ENCODE data around the gene CA12. TPM values are rescaled to one million over a fixed set of nuclear protein-coding genes. Genes with fewer than 3 reads are reported as not detected.

CA12 gene
- total and polyA plus RNA-seq, 10 of the 15 experiments (the other 5 are each of a cell fraction or from before 2014, with no cell fraction given), result 0.03 to 0.10 TPM; not detected in 8

DNA sequence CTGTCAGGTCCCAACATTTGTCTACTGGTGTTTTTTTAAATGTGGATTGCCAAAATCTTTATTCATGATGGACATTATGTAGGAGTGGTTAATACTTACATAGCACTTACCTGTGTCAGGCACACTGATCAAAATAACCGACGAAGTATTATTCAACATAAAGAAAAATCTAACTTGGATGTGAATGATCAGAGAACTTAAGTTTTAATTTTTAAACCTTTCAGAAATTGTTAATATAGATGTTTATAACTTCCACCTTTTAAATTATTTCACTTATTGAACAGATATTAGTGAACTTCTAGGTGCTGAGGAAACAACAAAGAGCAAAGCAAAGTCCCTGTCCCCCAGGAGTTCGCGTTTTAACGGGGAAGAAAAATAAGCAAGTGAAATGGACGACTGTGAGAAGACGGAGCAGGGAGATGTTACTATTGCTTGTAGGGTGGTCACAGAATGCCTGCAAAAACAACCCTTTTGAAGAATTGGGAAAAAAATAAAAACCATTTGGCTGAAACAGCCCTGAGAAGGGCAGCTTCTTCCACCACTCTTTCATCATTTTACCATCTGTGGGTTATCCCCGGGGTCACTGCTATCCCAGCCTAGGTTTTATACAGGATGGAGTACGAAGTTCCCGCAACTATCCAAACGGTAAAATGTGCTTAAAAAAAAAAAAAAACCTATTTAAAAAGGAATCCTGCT is 105.2 kb downstream of the CA12 start:
- Histone ChIP-seq H3K27ac (ENCODE audit: control insufficient read depth, insufficient read depth) (peak overlapping the region; percentile 62), H3K27me3 (replicated peaks in 1 of 2; ENCODE audit: control insufficient read depth in 2 of 2, insufficient read depth in 2 of 2, low read length in 1 of 2) (no peaks in the 10 kb centered on the region), H3K79me2 (ENCODE audit: control insufficient read depth, insufficient read depth, low read length) (no peaks in the 10 kb centered on the region), H3K9ac (ENCODE audit: control insufficient read depth, insufficient read depth, low read length) (peak overlapping the region; percentile 79), H2AFZ (ENCODE audit: control insufficient read depth, low read depth, low read length) (peak overlapping the region; percentile 85), H3K9me3 (replicated peaks; ENCODE audit: control insufficient read depth, insufficient read depth, low read length) (no peaks in the 10 kb centered on the region), H3K4me2 (ENCODE audit: control insufficient read depth, insufficient read depth) (peak overlapping the region; percentile 85), H4K20me1 (ENCODE audit: control insufficient read depth, insufficient read depth) (no peaks in the 10 kb centered on the region), H3K4me3 (peak overlapping the region; percentile 67), H3K36me3 (ENCODE audit: control insufficient read depth in 2 of 2, insufficient read depth in 2 of 2, low read length in 1 of 2) (no peaks in the 10 kb centered on the region), H3K4me1 (ENCODE audit: control insufficient read depth, insufficient read depth, low read length) (peaks cover 4% of the 10 kb centered on the region; the same call in 1 of the 2 replicates)
- ChIA-PET CTCF (interaction anchor here (0.9 to 3.2 kb wide), 6 partner anchors 38 to 229 kb away, joined by 3 to 13 read pairs (median 4); no protein-coding TSS in a partner anchor), POLR2A (interaction anchor here (1.5 kb wide), 1 partner anchor 110 kb away, joined by 3 read pairs; no protein-coding TSS in a partner anchor), SMC1A (ENCODE audit: uncharacterized antibody, unreplicated experiment) (interaction anchor here (1.1 to 3.6 kb wide), 12 partner anchors 10 to 128 kb away, joined by 3 to 15 read pairs (median 5); no protein-coding TSS in a partner anchor), RAD21 (ENCODE audit: unreplicated experiment) (interaction anchor here (0.7 to 1.6 kb wide), 10 partner anchors 11 to 326 kb away, joined by 3 to 6 read pairs (median 3); no protein-coding TSS in a partner anchor)
- DNase-seq (ENCODE audit: low read depth, low spot score), result no peak
- WGBS (ENCODE audit: insufficient coverage, insufficient replicate concordance, low lambda C conversion rate, missing lambda C conversion rate), result 39% methylated on average over 11 of the region's 11 CpGs
- ATAC-seq, result peak; percentile 2
- intact Hi-C loops (cut with micrococcal nuclease; ENCODE audit: unreplicated experiment), result loop anchor here (2.0 to 10.0 kb wide), 3 partner anchors 84 to 229 kb away; partner anchors contain the start of gene RPS27L
- in situ Hi-C loops (cut with MboI), result loop anchor here (25.0 kb wide), 1 partner anchor 311 kb away; the partner anchor contains the start of gene FBXL22
- BruUV-seq (replicated peaks), result TSS peak; percentile 78
- FAIRE-seq, result no peak
- TF ChIP-seq ASH2L (IDR thresholded peaks at IDR 0.05; ENCODE audit: borderline replicate concordance, low read depth) (no peak), CBFB (IDR thresholded peaks at IDR 0.05; ENCODE audit: low read depth) (no peak), ZNF622 (IDR thresholded peaks at IDR 0.05) (no peak), TAF1 (IDR thresholded peaks at IDR 0.05; ENCODE audit: borderline replicate concordance, low read depth, low read length) (no peak), ZNF274 (IDR thresholded peaks at IDR 0.05; ENCODE audit: insufficient read depth, insufficient read length) (no peak), CEBPB (IDR thresholded peaks at IDR 0.05; ENCODE audit: borderline replicate concordance in 1 of 2, low read depth in 2 of 2, low read length in 2 of 2) (no peak), IKZF1 (conservative IDR thresholded peaks at IDR 0.05) (no peak), BACH1 (IDR thresholded peaks at IDR 0.05; ENCODE audit: borderline replicate concordance) (no peak), SMC3 (IDR thresholded peaks at IDR 0.05; ENCODE audit: borderline replicate concordance, low read length) (no peak)
- TF ChIP-seq, protein P1, sequence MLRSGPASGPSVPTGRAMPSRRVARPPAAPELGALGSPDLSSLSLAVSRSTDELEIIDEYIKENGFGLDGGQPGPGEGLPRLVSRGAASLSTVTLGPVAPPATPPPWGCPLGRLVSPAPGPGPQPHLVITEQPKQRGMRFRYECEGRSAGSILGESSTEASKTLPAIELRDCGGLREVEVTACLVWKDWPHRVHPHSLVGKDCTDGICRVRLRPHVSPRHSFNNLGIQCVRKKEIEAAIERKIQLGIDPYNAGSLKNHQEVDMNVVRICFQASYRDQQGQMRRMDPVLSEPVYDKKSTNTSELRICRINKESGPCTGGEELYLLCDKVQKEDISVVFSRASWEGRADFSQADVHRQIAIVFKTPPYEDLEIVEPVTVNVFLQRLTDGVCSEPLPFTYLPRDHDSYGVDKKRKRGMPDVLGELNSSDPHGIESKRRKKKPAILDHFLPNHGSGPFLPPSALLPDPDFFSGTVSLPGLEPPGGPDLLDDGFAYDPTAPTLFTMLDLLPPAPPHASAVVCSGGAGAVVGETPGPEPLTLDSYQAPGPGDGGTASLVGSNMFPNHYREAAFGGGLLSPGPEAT (IDR thresholded peaks at IDR 0.05; ENCODE audit: low read depth), result 0 out of 2 replicates have a peak, but pooled peaks have one; percentile 24
- TF ChIP-seq, protein P2, sequence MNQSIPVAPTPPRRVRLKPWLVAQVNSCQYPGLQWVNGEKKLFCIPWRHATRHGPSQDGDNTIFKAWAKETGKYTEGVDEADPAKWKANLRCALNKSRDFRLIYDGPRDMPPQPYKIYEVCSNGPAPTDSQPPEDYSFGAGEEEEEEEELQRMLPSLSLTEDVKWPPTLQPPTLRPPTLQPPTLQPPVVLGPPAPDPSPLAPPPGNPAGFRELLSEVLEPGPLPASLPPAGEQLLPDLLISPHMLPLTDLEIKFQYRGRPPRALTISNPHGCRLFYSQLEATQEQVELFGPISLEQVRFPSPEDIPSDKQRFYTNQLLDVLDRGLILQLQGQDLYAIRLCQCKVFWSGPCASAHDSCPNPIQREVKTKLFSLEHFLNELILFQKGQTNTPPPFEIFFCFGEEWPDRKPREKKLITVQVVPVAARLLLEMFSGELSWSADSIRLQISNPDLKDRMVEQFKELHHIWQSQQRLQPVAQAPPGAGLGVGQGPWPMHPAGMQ (IDR thresholded peaks at IDR 0.05; ENCODE audit: borderline replicate concordance), result no peak
- TF ChIP-seq, protein P3, sequence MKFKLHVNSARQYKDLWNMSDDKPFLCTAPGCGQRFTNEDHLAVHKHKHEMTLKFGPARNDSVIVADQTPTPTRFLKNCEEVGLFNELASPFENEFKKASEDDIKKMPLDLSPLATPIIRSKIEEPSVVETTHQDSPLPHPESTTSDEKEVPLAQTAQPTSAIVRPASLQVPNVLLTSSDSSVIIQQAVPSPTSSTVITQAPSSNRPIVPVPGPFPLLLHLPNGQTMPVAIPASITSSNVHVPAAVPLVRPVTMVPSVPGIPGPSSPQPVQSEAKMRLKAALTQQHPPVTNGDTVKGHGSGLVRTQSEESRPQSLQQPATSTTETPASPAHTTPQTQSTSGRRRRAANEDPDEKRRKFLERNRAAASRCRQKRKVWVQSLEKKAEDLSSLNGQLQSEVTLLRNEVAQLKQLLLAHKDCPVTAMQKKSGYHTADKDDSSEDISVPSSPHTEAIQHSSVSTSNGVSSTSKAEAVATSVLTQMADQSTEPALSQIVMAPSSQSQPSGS (IDR thresholded peaks at IDR 0.05; ENCODE audit: low read length), result no peak
- TF ChIP-seq, protein P4, sequence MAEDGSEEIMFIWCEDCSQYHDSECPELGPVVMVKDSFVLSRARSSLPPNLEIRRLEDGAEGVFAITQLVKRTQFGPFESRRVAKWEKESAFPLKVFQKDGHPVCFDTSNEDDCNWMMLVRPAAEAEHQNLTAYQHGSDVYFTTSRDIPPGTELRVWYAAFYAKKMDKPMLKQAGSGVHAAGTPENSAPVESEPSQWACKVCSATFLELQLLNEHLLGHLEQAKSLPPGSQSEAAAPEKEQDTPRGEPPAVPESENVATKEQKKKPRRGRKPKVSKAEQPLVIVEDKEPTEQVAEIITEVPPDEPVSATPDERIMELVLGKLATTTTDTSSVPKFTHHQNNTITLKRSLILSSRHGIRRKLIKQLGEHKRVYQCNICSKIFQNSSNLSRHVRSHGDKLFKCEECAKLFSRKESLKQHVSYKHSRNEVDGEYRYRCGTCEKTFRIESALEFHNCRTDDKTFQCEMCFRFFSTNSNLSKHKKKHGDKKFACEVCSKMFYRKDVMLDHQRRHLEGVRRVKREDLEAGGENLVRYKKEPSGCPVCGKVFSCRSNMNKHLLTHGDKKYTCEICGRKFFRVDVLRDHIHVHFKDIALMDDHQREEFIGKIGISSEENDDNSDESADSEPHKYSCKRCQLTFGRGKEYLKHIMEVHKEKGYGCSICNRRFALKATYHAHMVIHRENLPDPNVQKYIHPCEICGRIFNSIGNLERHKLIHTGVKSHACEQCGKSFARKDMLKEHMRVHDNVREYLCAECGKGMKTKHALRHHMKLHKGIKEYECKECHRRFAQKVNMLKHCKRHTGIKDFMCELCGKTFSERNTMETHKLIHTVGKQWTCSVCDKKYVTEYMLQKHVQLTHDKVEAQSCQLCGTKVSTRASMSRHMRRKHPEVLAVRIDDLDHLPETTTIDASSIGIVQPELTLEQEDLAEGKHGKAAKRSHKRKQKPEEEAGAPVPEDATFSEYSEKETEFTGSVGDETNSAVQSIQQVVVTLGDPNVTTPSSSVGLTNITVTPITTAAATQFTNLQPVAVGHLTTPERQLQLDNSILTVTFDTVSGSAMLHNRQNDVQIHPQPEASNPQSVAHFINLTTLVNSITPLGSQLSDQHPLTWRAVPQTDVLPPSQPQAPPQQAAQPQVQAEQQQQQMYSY (CRISPR knock-in tag; IDR thresholded peaks at IDR 0.05), result no peak
